SU-DHL-6 (cell line): ENCODE data around the gene REG4.

Experiments
- H2AFZ ChIP-seq: fragments of 200-600 bp; sonication (generic); 2 replicates; pipeline ENCODE4 v1.6.1; 2014; ENCODE audit warnings: low read depth, mild to moderate bottlenecking, moderate library complexity, mixed read lengths, antibody characterized with exemption, low read length; ENCODE audit not compliant: severe bottlenecking
- H3F3A ChIP-seq: fragments of 200-600 bp; shearing (Covaris generic); 2 replicates; pipeline ENCODE4 v1.6.0; 2016; ENCODE audit warnings: antibody characterized with exemption, mild to moderate bottlenecking; ENCODE audit not compliant: insufficient read depth
- H3K27ac ChIP-seq: fragments of 200-600 bp; sonication (generic); 2 replicates; pipeline ENCODE4 v1.5.1; 2016; ENCODE audit warnings: low read depth, mild to moderate bottlenecking, low read length, moderate library complexity, mixed read lengths
- H3K27me3 ChIP-seq: fragments of 200-600 bp; sonication (generic), shearing (Covaris generic); 2 replicates; pipeline ENCODE4 v1.6.0; 2014; ENCODE audit warnings: mild to moderate bottlenecking, low read length
- H3K36me3 ChIP-seq: fragments of 200-600 bp; sonication (generic); 2 replicates; pipeline ENCODE4 v1.6.1; 2014; ENCODE audit warnings: mild to moderate bottlenecking, low read length, mixed read lengths
- H3K4me2 ChIP-seq: fragments of 300-600, 200-600 bp; shearing (Covaris generic), sonication (generic); 2 replicates; pipeline ENCODE4 v1.6.0; 2014; ENCODE audit warnings: low read length, low read depth, mild to moderate bottlenecking; ENCODE audit not compliant: poor library complexity, severe bottlenecking
- H3K4me3 ChIP-seq: fragments of 200-600 bp; sonication (generic); 2 replicates; pipeline ENCODE4 v1.5.1; 2014; ENCODE audit warnings: antibody characterized with exemption, low read length, mild to moderate bottlenecking, mixed read lengths; ENCODE audit not compliant: insufficient read depth, poor library complexity, severe bottlenecking
- H3K79me2 ChIP-seq: fragments of 200-600 bp; sonication (generic); 2 replicates; pipeline ENCODE4 v1.6.1; 2014; ENCODE audit warnings: mild to moderate bottlenecking, low read length, moderate library complexity; ENCODE audit not compliant: insufficient read depth
- H3K9ac ChIP-seq: fragments of 200-600 bp; sonication (generic); 2 replicates; pipeline ENCODE4 v1.7.0; 2014; ENCODE audit warnings: mild to moderate bottlenecking, low read length
- H3K9me2 ChIP-seq: fragments of 200-600 bp; sonication (generic); replicated peaks from 2 replicates; pipeline ENCODE4 v1.6.1; 2014; ENCODE audit warnings: low read length; ENCODE audit not compliant: insufficient read depth
- H3K9me3 ChIP-seq: fragments of 200-600 bp; sonication (generic); 2 replicates; pipeline ENCODE4 v1.6.1; 2014; ENCODE audit warnings: low read length, mixed read lengths; ENCODE audit not compliant: insufficient read depth
- H4K20me1 ChIP-seq: fragments of 200-600 bp; sonication (generic); 2 replicates; pipeline ENCODE4 v1.6.1; 2014; ENCODE audit warnings: low read depth, mild to moderate bottlenecking, antibody characterized with exemption, low read length, moderate library complexity, mixed read lengths
- CTCF ChIP-seq: fragments of 200-600 bp; sonication (generic); IDR thresholded peaks from one replicate; pipeline ENCODE4 v1.5.1; 2017; ENCODE audit warnings: antibody characterized with exemption, mild to moderate bottlenecking, low read length, moderate library complexity; ENCODE audit not compliant: insufficient read depth, poor library complexity, severe bottlenecking
- EZH2phosphoT487 ChIP-seq: fragments of 200-600 bp; sonication (generic), shearing (Covaris generic); conservative IDR thresholded peaks from 2 replicates; pipeline ENCODE4 v1.6.1; 2018; ENCODE audit warnings: mild to moderate bottlenecking, antibody characterized with exemption, low read length, moderate library complexity, mixed read lengths

Gene REG4

GRCh38 chr1:119794876-119795240, 16.4 kb downstream of the REG4 start:
- H2AFZ ChIP-seq, result no peak overlapping the region
- H3K9ac ChIP-seq, result no peak overlapping the region
- no peak overlapping the region for H3K27ac ChIP-seq
- no peak overlapping the region for H3K4me3 ChIP-seq
- no peaks in the 10 kb centered on the region for H3K27me3 ChIP-seq
- no peaks in the 10 kb centered on the region for H3K36me3 ChIP-seq
- H4K20me1 ChIP-seq, result no peaks in the 10 kb centered on the region
- no peaks in the 10 kb centered on the region for H3K9me3 ChIP-seq
- H3F3A ChIP-seq, result no peaks in the 10 kb centered on the region
- H3K4me2 ChIP-seq, result no peak overlapping the region
- no peak for TF ChIP-seq CTCF
- TF ChIP-seq EZH2phosphoT487, result no peak
- H3K9me2 ChIP-seq, result no peaks in the 10 kb centered on the region
- no peaks in the 10 kb centered on the region for H3K79me2 ChIP-seq

- Histone ChIP-seq H4K20me1 (no peaks in the 10 kb centered on the region), H3K4me2 (no peak overlapping the region), H3K9ac (no peak overlapping the region), H3K9me2 (no peaks in the 10 kb centered on the region), H3K4me3 (no peak overlapping the region), H3F3A (no peaks in the 10 kb centered on the region), H3K36me3 (no peaks in the 10 kb centered on the region), H3K27me3 (no peaks in the 10 kb centered on the region), H3K27ac (no peak overlapping the region), H3K9me3 (no peaks in the 10 kb centered on the region), H2AFZ (no peak overlapping the region), H3K79me2 (no peaks in the 10 kb centered on the region)
- no peak for TF ChIP-seq CTCF
- no peak for TF ChIP-seq EZH2phosphoT487
Observed at GRCh38 chr1:119794230-119794875, 16.9 kb downstream of the REG4 start.

GRCh38 chr1:119791377-119791776, 19.9 kb downstream of the REG4 start:
- Histone ChIP-seq H3K9ac (no peak overlapping the region), H3K9me2 (no peaks in the 10 kb centered on the region), H3K36me3 (no peaks in the 10 kb centered on the region), H3F3A (no peaks in the 10 kb centered on the region), H3K4me2 (no peak overlapping the region), H3K27me3 (0 out of 2 replicates have a peak, but pooled peaks cover 3% of the 10 kb centered on the region), H3K9me3 (no peaks in the 10 kb centered on the region), H4K20me1 (no peaks in the 10 kb centered on the region), H3K4me3 (no peak overlapping the region), H3K27ac (no peak overlapping the region), H2AFZ (no peak overlapping the region), H3K79me2 (no peaks in the 10 kb centered on the region)
- TF ChIP-seq EZH2phosphoT487 (no peak), CTCF (no peak)
